GM23338 (cell line): ENCODE data around the gene NVL. TPM values are rescaled to one million over a fixed set of nuclear protein-coding genes. Genes with fewer than 3 reads are reported as not detected.

Source experiments
- ATAC-seq: fragments of 200-7000 bp; cut with Tn5 transposase; 3 replicates; pipeline ENCODE4 v1.9.1; 2020
- DNase-seq: peaks from one replicate; pipeline ENCODE4 v3.0.0-alpha.2; 2015; ENCODE audit warnings: low spot score
- H2AFZ ChIP-seq: fragments of 200-600 bp; sonication (generic); 2 replicates; pipeline ENCODE4 v1.8.0; 2016; ENCODE audit warnings: antibody characterized with exemption, mild to moderate bottlenecking, moderate library complexity
- H3F3A ChIP-seq: fragments of 200-600 bp; sonication (generic); replicated peaks from 2 replicates; pipeline ENCODE4 v1.8.0; 2017; ENCODE audit warnings: antibody characterized with exemption, mixed run types, low read depth
- H3K27ac ChIP-seq: fragments of 200-600 bp; sonication (generic); 2 replicates; pipeline ENCODE4 v1.6.1; 2016; ENCODE audit warnings: low read depth
- H3K27me3 ChIP-seq: fragments of 200-600 bp; sonication (generic); 2 replicates; pipeline ENCODE4 v1.8.0; 2016; ENCODE audit warnings: mild to moderate bottlenecking, mixed run types, moderate library complexity; ENCODE audit not compliant: insufficient read depth
- H3K36me3 ChIP-seq: fragments of 200-600 bp; sonication (generic); 2 replicates; pipeline ENCODE4 v1.8.0; 2016; ENCODE audit warnings: mild to moderate bottlenecking; ENCODE audit not compliant: insufficient read depth
- H3K4me1 ChIP-seq: fragments of 200-600 bp; sonication (generic); 2 replicates; pipeline ENCODE4 v1.8.0; 2016; ENCODE audit warnings: mild to moderate bottlenecking, moderate library complexity; ENCODE audit not compliant: insufficient read depth
- H3K4me2 ChIP-seq: fragments of 200-600 bp; sonication (generic); 2 replicates; pipeline ENCODE4 v1.7.1; 2017; ENCODE audit warnings: mixed run types
- H3K4me3 ChIP-seq: fragments of 200-600 bp; sonication (generic); 2 replicates; pipeline ENCODE4 v1.6.1; 2016; ENCODE audit warnings: mixed run types
- H3K79me2 ChIP-seq: fragments of 200-600 bp; sonication (generic); replicated peaks from 2 replicates; pipeline ENCODE4 v1.8.0; 2017; ENCODE audit warnings: mild to moderate bottlenecking; ENCODE audit not compliant: insufficient read depth
- H3K9me2 ChIP-seq: fragments of 200-600 bp; sonication (generic); 2 replicates; pipeline ENCODE4 v1.8.0; 2017; ENCODE audit not compliant: insufficient read depth
- H4K20me1 ChIP-seq: fragments of 200-600 bp; sonication (generic); replicated peaks from 2 replicates; pipeline ENCODE4 v1.8.0; 2017; ENCODE audit warnings: mild to moderate bottlenecking; ENCODE audit not compliant: insufficient read depth
- H3K27ac Mint-ChIP-seq: 2 replicates; pipeline ENCODE4 v1.8.0; 2020; ENCODE audit warnings: inconsistent platforms, mild to moderate bottlenecking, moderate library complexity, mixed read lengths
- H3K27me3 Mint-ChIP-seq: 3 replicates; pipeline ENCODE4 v1.8.0; 2022; ENCODE audit warnings: low read depth, mild to moderate bottlenecking, moderate library complexity, mixed read lengths, inconsistent platforms; ENCODE audit not compliant: insufficient read depth, poor library complexity
- H3K36me3 Mint-ChIP-seq: 3 replicates; pipeline ENCODE4 v1.8.0; 2021; ENCODE audit warnings: low read depth, mild to moderate bottlenecking, inconsistent platforms, moderate library complexity, mixed read lengths
- H3K4me1 Mint-ChIP-seq: 3 replicates; pipeline ENCODE4 v1.8.0; 2020; ENCODE audit warnings: mild to moderate bottlenecking, inconsistent platforms, mixed read lengths
- H3K4me3 Mint-ChIP-seq: 3 replicates; pipeline ENCODE4 v1.8.0; 2021; ENCODE audit warnings: moderate library complexity, mild to moderate bottlenecking, inconsistent platforms, mixed read lengths
- H3K9me3 Mint-ChIP-seq: 3 replicates; pipeline ENCODE4 v1.8.0; 2020; ENCODE audit warnings: moderate library complexity, mild to moderate bottlenecking, inconsistent platforms, mixed read lengths
- CREB1 ChIP-seq: fragments of 250-450 bp; sonication (Bioruptor Pico); IDR thresholded peaks from 2 replicates; pipeline ENCODE4 v1.5.0; 2020; ENCODE audit warnings: low read depth, mild to moderate bottlenecking, moderate library complexity
- ETS1 ChIP-seq: IDR thresholded peaks from 2 replicates; pipeline ENCODE4 v1.6.1; 2016; ENCODE audit warnings: antibody characterized with exemption
- EZH2 ChIP-seq: fragments of 200-600 bp; sonication (generic); IDR thresholded peaks from one replicate; pipeline ENCODE4 v1.8.0; 2017; ENCODE audit warnings: antibody characterized with exemption, mild to moderate bottlenecking, low read depth; ENCODE audit not compliant: unreplicated experiment
- JUNB ChIP-seq: IDR thresholded peaks from one replicate; pipeline ENCODE4 v1.6.1; 2016; ENCODE audit warnings: antibody characterized with exemption; ENCODE audit not compliant: unreplicated experiment
- NANOG ChIP-seq: IDR thresholded peaks from 2 replicates; pipeline ENCODE4 v1.6.1; 2016; ENCODE audit warnings: antibody characterized with exemption, borderline replicate concordance
- POLR2AphosphoS5 ChIP-seq: IDR thresholded peaks from 2 replicates; pipeline ENCODE4 v1.6.1; 2016; ENCODE audit warnings: antibody characterized with exemption, low read depth
- REST ChIP-seq: IDR thresholded peaks from one replicate; pipeline ENCODE4 v1.6.1; 2018; ENCODE audit warnings: antibody characterized with exemption; ENCODE audit not compliant: unreplicated experiment
- STAT1 ChIP-seq: IDR thresholded peaks from one replicate; pipeline ENCODE4 v1.6.1; 2016; ENCODE audit warnings: antibody characterized with exemption; ENCODE audit not compliant: unreplicated experiment
- ZNF331 ChIP-seq: fragments of 250-450 bp; sonication (Bioruptor Pico); IDR thresholded peaks from 2 replicates; pipeline ENCODE4 v1.5.0; 2020; ENCODE audit warnings: low read depth, mild to moderate bottlenecking, moderate library complexity
- polyA plus RNA-seq: library from polyadenylated mRNA; unstranded; fragments of >200 nt; fragmentation: Nextera tagmentation; extraction: Ambion mirVana; gene quantifications from 2 replicates; pipeline ENCODE4 v1.2.1, GENCODE V29; 2016
- total RNA-seq: library from RNA; depleted of rRNA; stranded (reverse); fragments of >200 nt; shearing (Covaris generic); gene quantifications from 2 replicates; pipeline ENCODE4 v1.2.3, GENCODE V29; 2014

The NVL gene
- total and polyA plus RNA-seq, 2 experiments from 2014 or later, result 44.4 to 71.7 TPM

GRCh38 chr1:224377676-224378006 lies 47.7 kb upstream of the NVL start:
- H3K4me2 ChIP-seq, result no peak overlapping the region
- no peak for DNase-seq

DNA sequence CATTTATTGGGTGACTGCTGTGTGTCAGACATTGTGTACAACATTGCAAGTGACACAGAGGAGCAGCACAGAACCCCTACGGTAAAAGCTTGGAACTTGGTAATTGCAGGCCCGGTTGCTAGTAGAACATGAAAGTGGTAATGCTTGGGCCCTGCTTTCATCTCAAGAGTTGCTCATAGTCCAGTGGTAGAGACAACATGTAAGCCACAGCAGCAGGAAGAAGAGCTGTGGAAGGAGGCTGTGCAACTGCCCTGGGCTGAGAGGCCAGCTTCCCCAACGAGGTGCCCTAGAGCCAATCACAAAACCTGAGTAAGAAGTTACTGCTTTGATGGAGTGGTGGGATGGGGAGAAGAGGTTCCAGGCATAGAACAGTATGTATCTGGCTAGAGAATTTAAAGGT lies 45.1 kb upstream of the NVL start:
- Histone ChIP-seq H3K4me3 (no peak overlapping the region), H2AFZ (no peak overlapping the region), H3K27ac (no peak overlapping the region), H3K36me3 (peaks cover 55% of the 10 kb centered on the region), H4K20me1 (peaks cover 15% of the 10 kb centered on the region; the same call in 1 of the 2 replicates), H3K27me3 (no peaks in the 10 kb centered on the region), H3K9me2 (no peaks in the 10 kb centered on the region), H3F3A (peaks cover 25% of the 10 kb centered on the region; the same call in 1 of the 2 replicates), H3K4me2 (no peak overlapping the region), H3K79me2 (peaks cover 14% of the 10 kb centered on the region; the same call in 1 of the 2 replicates), H3K4me1 (no peaks in the 10 kb centered on the region)
- Mint-ChIP-seq H3K27me3 (no peaks in the 10 kb centered on the region), H3K36me3 (peaks cover 72% of the 10 kb centered on the region), H3K4me3 (no peak overlapping the region), H3K9me3 (no peaks in the 10 kb centered on the region), H3K27ac (no peak overlapping the region), H3K4me1 (no peaks in the 10 kb centered on the region)
- no peak for TF ChIP-seq EZH2
- TF ChIP-seq REST, result no peak
- no peak for TF ChIP-seq NANOG
- no peak for TF ChIP-seq POLR2AphosphoS5
- TF ChIP-seq JUNB, result no peak
- TF ChIP-seq STAT1, result no peak
- no peak for TF ChIP-seq ZNF331
- TF ChIP-seq ETS1, result no peak
- ATAC-seq (no peak), DNase-seq (no peak)

More at GRCh38 chr1:224377676-224378006, 47.7 kb upstream of the NVL start:
- Histone ChIP-seq H3K27me3 (no peaks in the 10 kb centered on the region), H3K4me1 (no peaks in the 10 kb centered on the region), H3K4me3 (no peak overlapping the region), H3K36me3 (peaks cover 35% of the 10 kb centered on the region), H2AFZ (no peak overlapping the region), H3K79me2 (peaks cover 14% of the 10 kb centered on the region; the same call in 1 of the 2 replicates), H3F3A (peaks cover 25% of the 10 kb centered on the region; the same call in 1 of the 2 replicates), H3K9me2 (no peaks in the 10 kb centered on the region), H4K20me1 (peaks cover 10% of the 10 kb centered on the region; the same call in 1 of the 2 replicates), H3K27ac (no peak overlapping the region; the same call in 1 of the 2 replicates)
- Mint-ChIP-seq H3K36me3 (peaks cover 50% of the 10 kb centered on the region), H3K4me3 (no peak overlapping the region), H3K9me3 (no peaks in the 10 kb centered on the region), H3K27me3 (no peaks in the 10 kb centered on the region), H3K27ac (no peak overlapping the region), H3K4me1 (no peaks in the 10 kb centered on the region)
- no peak for ATAC-seq
- TF ChIP-seq CREB1 (CRISPR knock-in tag), result no peak
